HG02678 (cell line): ENCODE measurements around the gene AMN1.

Experiments used
- ATAC-seq: cut with Tn5 transposase; IDR thresholded peaks from one replicate; pipeline ENCODE4 v1.9.1; 2021; ENCODE audit warnings: mild to moderate bottlenecking, moderate library complexity; ENCODE audit not compliant: unreplicated experiment

Gene AMN1

GRCh38 chr12:31633464-31633863 lies 95.4 kb downstream of the AMN1 start:
- ATAC-seq: no peak

GRCh38 chr12:31631809-31632208 lies 97.0 kb downstream of the AMN1 start:
- ATAC-seq: no peak

GRCh38 chr12:31631023-31631724 lies 97.6 kb downstream of the AMN1 start:
- no peak for ATAC-seq

GRCh38 chr12:31629756-31630732 lies 98.8 kb downstream of the AMN1 start:
- ATAC-seq: no peak

- no peak for ATAC-seq
Observed at GRCh38 chr12:31627456-31628054, 101.3 kb downstream of the AMN1 start.

- no peak for ATAC-seq
Observed at GRCh38 chr12:31626270-31626995, 102.4 kb downstream of the AMN1 start.

- no peak for ATAC-seq
Observed at GRCh38 chr12:31622038-31622437, 106.8 kb downstream of the AMN1 start.
